ENCODE results near the gene FLNB. TPM values are rescaled to one million over a fixed set of nuclear protein-coding genes. Genes with fewer than 3 reads are reported as not detected.

FLNB gene
- total and polyA plus RNA-seq, 2 of the 13 experiments (the other 11 are each of a cell fraction or from before 2014, with no cell fraction given), result 106 to 130 TPM

DNA sequence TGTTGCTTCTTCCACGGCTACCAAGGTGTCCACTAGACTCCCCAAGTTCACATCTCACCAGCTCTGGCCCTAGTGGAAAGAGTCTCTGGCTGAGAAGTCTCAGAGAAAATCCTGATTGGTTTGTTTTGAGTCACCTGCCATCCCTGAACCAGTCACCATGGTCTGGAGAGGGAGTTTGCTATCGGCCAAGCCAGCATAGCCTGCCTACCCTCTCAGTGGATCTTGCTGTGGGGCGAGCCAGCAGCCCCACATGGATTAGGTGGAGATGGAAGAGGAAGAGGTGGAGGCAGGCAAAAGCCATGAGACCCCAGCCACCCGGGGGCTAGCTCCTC lies 48.1 kb upstream of the FLNB start:
- H3K4me3 ChIP-seq (replicated peaks in 1 of 3; ENCODE audit: insufficient read depth in 1 of 3, low read depth in 2 of 3, low read length in 3 of 3), result peak overlapping the region in 1 of 3 experiments; percentile 25; a peak in 1 of 6 replicates
- peaks cover 55% of the 10 kb centered on the region for H3K4me1 ChIP-seq (ENCODE audit: insufficient read depth, low read length)
- no peaks in the 10 kb centered on the region for H3K9me3 ChIP-seq (ENCODE audit: low read length)
- peak overlapping the region; percentile 63 for H3K4me2 ChIP-seq (ENCODE audit: low read depth, low read length)
- BruUV-seq (replicated peaks), result no TSS peak
- no peaks in the 10 kb centered on the region for H3K27me3 ChIP-seq (ENCODE audit: control insufficient read depth in 1 of 2, insufficient read depth in 2 of 2, low read length in 2 of 2)
- no peak overlapping the region; the same call in 1 of the 2 replicates for H3K9ac ChIP-seq (ENCODE audit: insufficient read depth, low read depth, low read length)
- FAIRE-seq (no peak), DNase-seq (ENCODE audit: low spot score) (peak; percentile 19), ATAC-seq (peak; percentile 13)
- no peaks in the 10 kb centered on the region for H3K79me2 ChIP-seq (ENCODE audit: insufficient read depth, low read length)
- intact Hi-C loops (cut with micrococcal nuclease; ENCODE audit: unreplicated experiment) (loop anchor here (5.0 kb wide), 2 partner anchors 47 to 142 kb away; partner anchors contain the start of gene FLNB), in situ Hi-C loops (cut with HindIII; ENCODE audit: extremely low pct_ligation_motif_present, low pct_unique_long_range_greater_than_20kb) (loop anchor here (5.0 kb wide), 1 partner anchor 47 kb away; the partner anchor contains the start of gene FLNB)
- WGBS (ENCODE audit: low lambda C conversion rate), result 54% methylated on average over 4 of the region's 4 CpGs
- H4K20me1 ChIP-seq (ENCODE audit: insufficient read depth, low read length), result no peaks in the 10 kb centered on the region
- POLR2A ChIA-PET, result interaction anchor here (0.9 to 2.8 kb wide), 2 partner anchors 11 to 13 kb away, joined by 3 to 16 read pairs; no protein-coding TSS in a partner anchor
- H3K36me3 ChIP-seq (replicated peaks in 1 of 2; ENCODE audit: control insufficient read depth in 1 of 2, insufficient read depth in 2 of 2, low read length in 2 of 2), result no peaks in the 10 kb centered on the region
- H2AFZ ChIP-seq (ENCODE audit: low read length), result peak overlapping the region; percentile 29
- H3K27ac ChIP-seq (ENCODE audit: extremely low read length, insufficient read depth, low read length), result peak overlapping the region; percentile 48
- CTCF ChIA-PET (ENCODE audit: low intra/inter-chr PET ratio, low total read pairs), result no interaction called here
- TF ChIP-seq NFYB (CRISPR knock-in tag; IDR thresholded peaks at IDR 0.05), result peak; percentile 50; the same call in 1 of the 2 replicates
- TF ChIP-seq, protein P1, sequence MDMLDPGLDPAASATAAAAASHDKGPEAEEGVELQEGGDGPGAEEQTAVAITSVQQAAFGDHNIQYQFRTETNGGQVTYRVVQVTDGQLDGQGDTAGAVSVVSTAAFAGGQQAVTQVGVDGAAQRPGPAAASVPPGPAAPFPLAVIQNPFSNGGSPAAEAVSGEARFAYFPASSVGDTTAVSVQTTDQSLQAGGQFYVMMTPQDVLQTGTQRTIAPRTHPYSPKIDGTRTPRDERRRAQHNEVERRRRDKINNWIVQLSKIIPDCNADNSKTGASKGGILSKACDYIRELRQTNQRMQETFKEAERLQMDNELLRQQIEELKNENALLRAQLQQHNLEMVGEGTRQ (IDR thresholded peaks at IDR 0.05; ENCODE audit: low read depth, low read length), result 0 out of 2 replicates have a peak, but pooled peaks have one; percentile 30
- TF ChIP-seq, protein P1 (CRISPR knock-in tag; IDR thresholded peaks at IDR 0.05; ENCODE audit: borderline replicate concordance), result peak; percentile 52; the same call in 1 of the 2 replicates
- TF ChIP-seq, protein P2, sequence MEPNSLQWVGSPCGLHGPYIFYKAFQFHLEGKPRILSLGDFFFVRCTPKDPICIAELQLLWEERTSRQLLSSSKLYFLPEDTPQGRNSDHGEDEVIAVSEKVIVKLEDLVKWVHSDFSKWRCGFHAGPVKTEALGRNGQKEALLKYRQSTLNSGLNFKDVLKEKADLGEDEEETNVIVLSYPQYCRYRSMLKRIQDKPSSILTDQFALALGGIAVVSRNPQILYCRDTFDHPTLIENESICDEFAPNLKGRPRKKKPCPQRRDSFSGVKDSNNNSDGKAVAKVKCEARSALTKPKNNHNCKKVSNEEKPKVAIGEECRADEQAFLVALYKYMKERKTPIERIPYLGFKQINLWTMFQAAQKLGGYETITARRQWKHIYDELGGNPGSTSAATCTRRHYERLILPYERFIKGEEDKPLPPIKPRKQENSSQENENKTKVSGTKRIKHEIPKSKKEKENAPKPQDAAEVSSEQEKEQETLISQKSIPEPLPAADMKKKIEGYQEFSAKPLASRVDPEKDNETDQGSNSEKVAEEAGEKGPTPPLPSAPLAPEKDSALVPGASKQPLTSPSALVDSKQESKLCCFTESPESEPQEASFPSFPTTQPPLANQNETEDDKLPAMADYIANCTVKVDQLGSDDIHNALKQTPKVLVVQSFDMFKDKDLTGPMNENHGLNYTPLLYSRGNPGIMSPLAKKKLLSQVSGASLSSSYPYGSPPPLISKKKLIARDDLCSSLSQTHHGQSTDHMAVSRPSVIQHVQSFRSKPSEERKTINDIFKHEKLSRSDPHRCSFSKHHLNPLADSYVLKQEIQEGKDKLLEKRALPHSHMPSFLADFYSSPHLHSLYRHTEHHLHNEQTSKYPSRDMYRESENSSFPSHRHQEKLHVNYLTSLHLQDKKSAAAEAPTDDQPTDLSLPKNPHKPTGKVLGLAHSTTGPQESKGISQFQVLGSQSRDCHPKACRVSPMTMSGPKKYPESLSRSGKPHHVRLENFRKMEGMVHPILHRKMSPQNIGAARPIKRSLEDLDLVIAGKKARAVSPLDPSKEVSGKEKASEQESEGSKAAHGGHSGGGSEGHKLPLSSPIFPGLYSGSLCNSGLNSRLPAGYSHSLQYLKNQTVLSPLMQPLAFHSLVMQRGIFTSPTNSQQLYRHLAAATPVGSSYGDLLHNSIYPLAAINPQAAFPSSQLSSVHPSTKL (CRISPR knock-in tag; IDR thresholded peaks at IDR 0.05), result no peak
- TF ChIP-seq ZNF335 (CRISPR knock-in tag; IDR thresholded peaks at IDR 0.05), result no peak
- TF ChIP-seq ZBTB7B (CRISPR knock-in tag; IDR thresholded peaks at IDR 0.05), result no peak
- TF ChIP-seq ZFP1 (CRISPR knock-in tag; IDR thresholded peaks at IDR 0.05), result no peak
- TF ChIP-seq, protein P3, sequence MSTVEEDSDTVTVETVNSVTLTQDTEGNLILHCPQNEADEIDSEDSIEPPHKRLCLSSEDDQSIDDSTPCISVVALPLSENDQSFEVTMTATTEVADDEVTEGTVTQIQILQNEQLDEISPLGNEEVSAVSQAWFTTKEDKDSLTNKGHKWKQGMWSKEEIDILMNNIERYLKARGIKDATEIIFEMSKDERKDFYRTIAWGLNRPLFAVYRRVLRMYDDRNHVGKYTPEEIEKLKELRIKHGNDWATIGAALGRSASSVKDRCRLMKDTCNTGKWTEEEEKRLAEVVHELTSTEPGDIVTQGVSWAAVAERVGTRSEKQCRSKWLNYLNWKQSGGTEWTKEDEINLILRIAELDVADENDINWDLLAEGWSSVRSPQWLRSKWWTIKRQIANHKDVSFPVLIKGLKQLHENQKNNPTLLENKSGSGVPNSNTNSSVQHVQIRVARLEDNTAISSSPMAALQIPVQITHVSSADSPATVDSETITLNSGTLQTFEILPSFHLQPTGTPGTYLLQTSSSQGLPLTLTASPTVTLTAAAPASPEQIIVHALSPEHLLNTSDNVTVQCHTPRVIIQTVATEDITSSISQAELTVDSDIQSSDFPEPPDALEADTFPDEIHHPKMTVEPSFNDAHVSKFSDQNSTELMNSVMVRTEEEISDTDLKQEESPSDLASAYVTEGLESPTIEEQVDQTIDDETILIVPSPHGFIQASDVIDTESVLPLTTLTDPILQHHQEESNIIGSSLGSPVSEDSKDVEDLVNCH (CRISPR knock-in tag; IDR thresholded peaks at IDR 0.05), result no peak
- no peak for TF ChIP-seq ZNF773 (CRISPR knock-in tag; IDR thresholded peaks at IDR 0.05; ENCODE audit: borderline replicate concordance)
- TF ChIP-seq ARNTL (CRISPR knock-in tag; IDR thresholded peaks at IDR 0.05), result no peak
- TF ChIP-seq, protein P4, sequence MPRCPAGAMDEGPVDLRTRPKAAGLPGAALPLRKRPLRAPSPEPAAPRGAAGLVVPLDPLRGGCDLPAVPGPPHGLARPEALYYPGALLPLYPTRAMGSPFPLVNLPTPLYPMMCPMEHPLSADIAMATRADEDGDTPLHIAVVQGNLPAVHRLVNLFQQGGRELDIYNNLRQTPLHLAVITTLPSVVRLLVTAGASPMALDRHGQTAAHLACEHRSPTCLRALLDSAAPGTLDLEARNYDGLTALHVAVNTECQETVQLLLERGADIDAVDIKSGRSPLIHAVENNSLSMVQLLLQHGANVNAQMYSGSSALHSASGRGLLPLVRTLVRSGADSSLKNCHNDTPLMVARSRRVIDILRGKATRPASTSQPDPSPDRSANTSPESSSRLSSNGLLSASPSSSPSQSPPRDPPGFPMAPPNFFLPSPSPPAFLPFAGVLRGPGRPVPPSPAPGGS (CRISPR knock-in tag; IDR thresholded peaks at IDR 0.05), result 0 out of 2 replicates have a peak, but pooled peaks have one; percentile 30
- 0 out of 2 replicates have a peak, but pooled peaks have one; percentile 5 for TF ChIP-seq ZNF383 (CRISPR knock-in tag; IDR thresholded peaks at IDR 0.05; ENCODE audit: borderline replicate concordance)
- TF ChIP-seq SAFB2 (CRISPR knock-in tag; IDR thresholded peaks at IDR 0.05; ENCODE audit: borderline replicate concordance, low read depth), result no peak
